Measurements from ENCODE around the gene NCKAP5. TPM values are rescaled to one million over a fixed set of nuclear protein-coding genes. Genes with fewer than 3 reads are reported as not detected.

Gene NCKAP5
- total and polyA plus RNA-seq, 2 experiments from 2014 or later = 0.65 to 0.86 TPM

DNA sequence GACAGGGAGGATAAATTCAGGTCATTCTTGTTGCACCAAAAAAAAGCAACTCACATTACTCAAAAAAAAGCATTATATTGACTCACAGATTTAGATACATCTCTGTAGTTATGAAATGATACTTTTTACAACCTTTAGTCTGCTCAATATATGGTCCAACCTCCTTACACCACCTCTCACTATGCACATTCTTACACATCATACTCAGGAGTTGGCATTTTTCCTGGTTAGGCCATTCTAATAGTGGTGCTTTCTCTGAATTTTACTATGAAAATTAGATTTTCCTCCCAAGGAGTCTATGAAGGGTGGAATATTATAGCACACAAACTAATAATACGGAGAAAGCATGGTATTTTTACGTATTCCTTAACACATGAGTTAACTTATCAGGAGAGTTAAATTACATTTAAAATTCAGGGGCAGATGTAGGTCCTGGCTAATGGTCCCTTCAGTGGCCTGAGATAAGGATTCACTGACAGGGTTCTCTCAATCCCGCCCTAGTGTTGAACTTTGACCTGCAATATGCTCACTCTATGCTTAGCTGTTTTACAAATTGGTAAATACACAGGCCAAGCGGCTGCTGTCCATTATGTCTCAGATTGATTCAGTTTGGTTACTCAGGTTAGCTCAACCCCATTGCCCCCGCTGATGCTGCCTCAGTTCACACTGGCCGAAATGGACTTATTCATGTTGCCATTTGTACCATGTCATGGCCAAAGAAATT is 153.6 kb downstream of the NCKAP5 start:
- Histone ChIP-seq H3K9me2 (ENCODE audit: insufficient read depth) (no peaks in the 10 kb centered on the region), H3K4me2 (ENCODE audit: unreplicated experiment) (no peak overlapping the region), H3K27me3 (replicated peaks; ENCODE audit: insufficient read depth) (peaks cover 8% of the 10 kb centered on the region), H4K20me1 (ENCODE audit: insufficient read depth) (no peaks in the 10 kb centered on the region), H3K4me1 (ENCODE audit: insufficient read depth) (peaks cover 6% of the 10 kb centered on the region; the same call in 1 of the 2 replicates), H3K79me2 (ENCODE audit: insufficient read depth) (no peaks in the 10 kb centered on the region), H3K36me3 (ENCODE audit: low read depth) (no peaks in the 10 kb centered on the region), H3F3A (ENCODE audit: insufficient read depth) (no peaks in the 10 kb centered on the region), H2AFZ (no peak overlapping the region), H3K9me3 (ENCODE audit: low read depth) (no peaks in the 10 kb centered on the region), H3K27ac (no peak overlapping the region), H3K9ac (no peak overlapping the region), H3K4me3 (no peak overlapping the region)
- peak; percentile 68 for DNase-seq
- TF ChIP-seq EZH2phosphoT487 (IDR thresholded peaks at IDR 0.05; ENCODE audit: insufficient read depth, low read depth) = no peak
- no peak for TF ChIP-seq EZH2 (IDR thresholded peaks at IDR 0.05; ENCODE audit: insufficient read depth, poor library complexity, severe bottlenecking)
- 73 to 79% methylated on average over 6 of the region's 6 CpGs for WGBS, 2 experiments (ENCODE audit: low coverage in 1 of 2, low lambda C conversion rate in 2 of 2, missing lambda C conversion rate in 2 of 2)
- in situ Hi-C loops (cut with MboI) = no loop called here

DNA sequence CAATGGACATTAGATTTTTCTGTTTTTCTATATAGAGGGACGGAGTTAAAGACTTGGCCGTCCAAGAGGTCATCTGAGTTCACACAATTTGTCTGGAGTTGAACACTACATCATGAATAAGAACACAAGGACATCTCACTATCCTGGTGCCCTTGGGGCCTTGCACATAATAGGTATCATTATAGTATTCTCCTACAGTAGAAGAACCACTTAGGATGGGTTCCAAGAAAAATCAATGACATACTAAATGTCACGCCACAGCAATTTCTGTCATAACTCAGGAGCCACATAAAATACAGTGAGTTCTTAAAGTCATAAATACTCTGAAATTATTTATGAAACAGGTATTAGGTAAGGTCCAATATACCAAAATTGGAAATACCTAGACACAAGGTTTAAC is 154.4 kb downstream of the NCKAP5 start:
- Histone ChIP-seq H3F3A (ENCODE audit: insufficient read depth) (no peaks in the 10 kb centered on the region), H3K9ac (no peak overlapping the region), H3K9me3 (ENCODE audit: low read depth) (no peaks in the 10 kb centered on the region), H3K9me2 (ENCODE audit: insufficient read depth) (no peaks in the 10 kb centered on the region), H3K4me1 (ENCODE audit: insufficient read depth) (peaks cover 6% of the 10 kb centered on the region; the same call in 1 of the 2 replicates), H3K27me3 (replicated peaks; ENCODE audit: insufficient read depth) (peaks cover 8% of the 10 kb centered on the region), H3K27ac (no peak overlapping the region), H3K36me3 (ENCODE audit: low read depth) (no peaks in the 10 kb centered on the region), H2AFZ (no peak overlapping the region), H3K79me2 (ENCODE audit: insufficient read depth) (no peaks in the 10 kb centered on the region), H3K4me2 (ENCODE audit: unreplicated experiment) (no peak overlapping the region), H4K20me1 (ENCODE audit: insufficient read depth) (no peaks in the 10 kb centered on the region), H3K4me3 (no peak overlapping the region)
- WGBS, 2 experiments (ENCODE audit: low coverage in 1 of 2, low lambda C conversion rate in 2 of 2, missing lambda C conversion rate in 2 of 2) = 87 to 90% methylated on average over 3 of the region's 3 CpGs
- no peak for DNase-seq
- TF ChIP-seq EZH2phosphoT487 (IDR thresholded peaks at IDR 0.05; ENCODE audit: insufficient read depth, low read depth) (no peak), EZH2 (IDR thresholded peaks at IDR 0.05; ENCODE audit: insufficient read depth, poor library complexity, severe bottlenecking) (no peak)
- in situ Hi-C loops (cut with MboI) = no loop called here

DNA sequence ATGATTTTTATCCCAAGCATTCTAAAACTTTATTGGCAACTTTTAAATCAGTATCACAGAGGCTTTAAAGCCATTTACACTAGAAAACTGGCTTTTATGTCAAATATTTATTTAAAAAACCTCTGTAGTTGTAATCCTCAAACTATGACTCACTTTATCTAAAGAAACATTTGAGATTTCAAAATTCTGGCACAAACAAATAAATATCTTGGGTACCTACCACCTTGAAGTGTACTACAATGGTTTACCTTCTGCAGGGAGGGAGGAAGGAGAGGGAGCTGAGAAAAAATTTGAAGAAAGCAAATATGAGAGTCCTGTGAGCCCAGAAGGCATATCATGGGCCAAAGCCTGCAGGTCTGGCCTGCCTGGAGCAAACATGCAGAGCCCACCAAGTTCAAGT is 155.6 kb downstream of the NCKAP5 start:
- Histone ChIP-seq H3K9me3 (ENCODE audit: low read depth) (no peaks in the 10 kb centered on the region), H3K27me3 (replicated peaks; ENCODE audit: insufficient read depth) (peaks cover 8% of the 10 kb centered on the region), H3K79me2 (ENCODE audit: insufficient read depth) (no peaks in the 10 kb centered on the region), H3K36me3 (ENCODE audit: low read depth) (no peaks in the 10 kb centered on the region), H3K4me3 (no peak overlapping the region), H4K20me1 (ENCODE audit: insufficient read depth) (no peaks in the 10 kb centered on the region), H3K27ac (no peak overlapping the region), H3K4me2 (ENCODE audit: unreplicated experiment) (no peak overlapping the region), H2AFZ (no peak overlapping the region), H3K4me1 (ENCODE audit: insufficient read depth) (peaks cover 6% of the 10 kb centered on the region; the same call in 1 of the 2 replicates), H3K9me2 (ENCODE audit: insufficient read depth) (no peaks in the 10 kb centered on the region), H3K9ac (no peak overlapping the region), H3F3A (ENCODE audit: insufficient read depth) (no peaks in the 10 kb centered on the region)
- in situ Hi-C loops (cut with MboI) = no loop called here
- DNase-seq = no peak
- TF ChIP-seq EZH2phosphoT487 (IDR thresholded peaks at IDR 0.05; ENCODE audit: insufficient read depth, low read depth) (no peak), EZH2 (IDR thresholded peaks at IDR 0.05; ENCODE audit: insufficient read depth, poor library complexity, severe bottlenecking) (no peak)

- no peak overlapping the region for H3K4me3 ChIP-seq
- no peak overlapping the region for H3K27ac ChIP-seq
- H3K9ac ChIP-seq = no peak overlapping the region
- peaks cover 6% of the 10 kb centered on the region; the same call in 1 of the 2 replicates for H3K4me1 ChIP-seq (ENCODE audit: insufficient read depth)
- no peak overlapping the region for H2AFZ ChIP-seq
- in situ Hi-C loops (cut with MboI) = no loop called here
- H3K4me2 ChIP-seq (ENCODE audit: unreplicated experiment) = no peak overlapping the region
- H3K79me2 ChIP-seq (ENCODE audit: insufficient read depth) = no peaks in the 10 kb centered on the region
- H3K9me2 ChIP-seq (ENCODE audit: insufficient read depth) = no peaks in the 10 kb centered on the region
- no peak for DNase-seq
- H4K20me1 ChIP-seq (ENCODE audit: insufficient read depth) = no peaks in the 10 kb centered on the region
- no peaks in the 10 kb centered on the region for H3K9me3 ChIP-seq (ENCODE audit: low read depth)
- TF ChIP-seq EZH2phosphoT487 (IDR thresholded peaks at IDR 0.05; ENCODE audit: insufficient read depth, low read depth) (no peak), EZH2 (IDR thresholded peaks at IDR 0.05; ENCODE audit: insufficient read depth, poor library complexity, severe bottlenecking) (no peak)
- no peaks in the 10 kb centered on the region for H3K36me3 ChIP-seq (ENCODE audit: low read depth)
- peaks cover 7% of the 10 kb centered on the region for H3K27me3 ChIP-seq (replicated peaks; ENCODE audit: insufficient read depth)
- no peaks in the 10 kb centered on the region for H3F3A ChIP-seq (ENCODE audit: insufficient read depth)
- WGBS, 2 experiments (ENCODE audit: low coverage in 1 of 2, low lambda C conversion rate in 2 of 2, missing lambda C conversion rate in 2 of 2) = 79 to 86% methylated on average over 6 of the region's 6 CpGs
These were observed 156.4 kb downstream of the NCKAP5 start for GRCh38 chr2:133411857-133412256.

All from GM23248 (cell line).